ENCODE data around the gene NTN4. TPM values are rescaled to one million over a fixed set of nuclear protein-coding genes. Genes with fewer than 3 reads are reported as not detected.

NTN4 gene
- total RNA-seq, 2 donors from 2014 or later = 79.2 to 118 TPM

GRCh38 chr12:95630496-95630895 lies 160.1 kb downstream of the NTN4 start:
- 88% methylated on average over 5 of the region's 5 CpGs for WGBS
- H3K36me3 ChIP-seq = no peaks in the 10 kb centered on the region
- intact Hi-C loops (cut with DNase I) = no loop called here
- no peak for TF ChIP-seq POLR2A (IDR thresholded peaks at IDR 0.05)
- no peak for TF ChIP-seq POLR2AphosphoS5 (IDR thresholded peaks at IDR 0.05)
- no peak for TF ChIP-seq CTCF (IDR thresholded peaks at IDR 0.05)
- H3K4me1 ChIP-seq (replicated peaks) = peaks cover 7% of the 10 kb centered on the region
- no peak for DNase-seq (ENCODE audit: low spot score)
- H3K27me3 ChIP-seq (replicated peaks; ENCODE audit: insufficient read depth) = no peaks in the 10 kb centered on the region
- H3K9me3 ChIP-seq = no peaks in the 10 kb centered on the region
- no peak overlapping the region for H3K27ac ChIP-seq
- H3K4me3 ChIP-seq = no peak overlapping the region

- no peak for TF ChIP-seq POLR2A (IDR thresholded peaks at IDR 0.05)
- no peak for TF ChIP-seq CTCF (IDR thresholded peaks at IDR 0.05)
- no peak for TF ChIP-seq POLR2AphosphoS5 (IDR thresholded peaks at IDR 0.05)
- no peak overlapping the region for H3K4me3 ChIP-seq
- no peaks in the 10 kb centered on the region for H3K36me3 ChIP-seq
- H3K4me1 ChIP-seq (replicated peaks) = peaks cover 7% of the 10 kb centered on the region
- no peak overlapping the region for H3K27ac ChIP-seq
- no peak for DNase-seq (ENCODE audit: low spot score)
- H3K27me3 ChIP-seq (replicated peaks; ENCODE audit: insufficient read depth) = no peaks in the 10 kb centered on the region
- WGBS = 75% methylated on average over 3 of the region's 3 CpGs
- H3K9me3 ChIP-seq = no peaks in the 10 kb centered on the region
- intact Hi-C loops (cut with DNase I) = no loop called here
Measured at GRCh38 chr12:95629392-95629791, 161.2 kb downstream of the NTN4 start.

- no peak overlapping the region for H3K27ac ChIP-seq
- 48% methylated on average over 5 of the region's 5 CpGs for WGBS
Measured at GRCh38 chr12:95626854-95627253, 163.7 kb downstream of the NTN4 start.

GRCh38 chr12:95625012-95625411 lies 165.6 kb downstream of the NTN4 start:
- no peak for DNase-seq (ENCODE audit: low spot score)
- 48% methylated on average over 4 of the region's 4 CpGs for WGBS
- H3K36me3 ChIP-seq = no peaks in the 10 kb centered on the region
- intact Hi-C loops (cut with DNase I) = no loop called here
- no peaks in the 10 kb centered on the region for H3K9me3 ChIP-seq
- no peak overlapping the region for H3K4me3 ChIP-seq
- H3K4me1 ChIP-seq (replicated peaks) = peaks cover 7% of the 10 kb centered on the region
- H3K27ac ChIP-seq = no peak overlapping the region
- TF ChIP-seq POLR2A (IDR thresholded peaks at IDR 0.05) = no peak
- no peak for TF ChIP-seq POLR2AphosphoS5 (IDR thresholded peaks at IDR 0.05)
- no peak for TF ChIP-seq CTCF (IDR thresholded peaks at IDR 0.05)
- H3K27me3 ChIP-seq (replicated peaks; ENCODE audit: insufficient read depth) = no peaks in the 10 kb centered on the region

More at GRCh38 chr12:95626854-95627253, 163.7 kb downstream of the NTN4 start:
- intact Hi-C loops (cut with DNase I) = no loop called here
- DNase-seq (ENCODE audit: low spot score) = no peak
- Histone ChIP-seq H3K27me3 (replicated peaks; ENCODE audit: insufficient read depth) (no peaks in the 10 kb centered on the region), H3K9me3 (no peaks in the 10 kb centered on the region), H3K4me3 (no peak overlapping the region), H3K36me3 (no peaks in the 10 kb centered on the region), H3K4me1 (replicated peaks) (peaks cover 7% of the 10 kb centered on the region)
- TF ChIP-seq POLR2A (IDR thresholded peaks at IDR 0.05) (no peak), POLR2AphosphoS5 (IDR thresholded peaks at IDR 0.05) (peak; percentile 30), CTCF (IDR thresholded peaks at IDR 0.05) (no peak)

GRCh38 chr12:95624589-95624988 lies 166.0 kb downstream of the NTN4 start:
- Histone ChIP-seq H3K27me3 (replicated peaks; ENCODE audit: insufficient read depth) (no peaks in the 10 kb centered on the region), H3K4me3 (no peak overlapping the region), H3K27ac (no peak overlapping the region)

More at GRCh38 chr12:95624589-95624988, 166.0 kb downstream of the NTN4 start:
- DNase-seq (ENCODE audit: low spot score) = no peak
- Histone ChIP-seq H3K4me1 (replicated peaks) (peaks cover 7% of the 10 kb centered on the region), H3K36me3 (no peaks in the 10 kb centered on the region), H3K9me3 (no peaks in the 10 kb centered on the region)
- intact Hi-C loops (cut with DNase I) = no loop called here
- 51% methylated on average over 7 of the region's 7 CpGs for WGBS
- TF ChIP-seq POLR2A (IDR thresholded peaks at IDR 0.05) = no peak
- no peak for TF ChIP-seq CTCF (IDR thresholded peaks at IDR 0.05)
- no peak for TF ChIP-seq POLR2AphosphoS5 (IDR thresholded peaks at IDR 0.05)

All from prostate gland (tissue), 2 donors.